GM19324 (cell line): ENCODE data around the gene PPARG.
"Not testable (repeated sequence)": the region's sequence is repeated elsewhere in the genome, so short reads cannot be mapped to it uniquely, and the experiment has no call there.

ENCODE experiments used
- ATAC-seq: cut with Tn5 transposase; IDR thresholded peaks from one replicate; pipeline ENCODE4 v1.9.1; 2021; ENCODE audit warnings: mild to moderate bottlenecking, moderate library complexity; ENCODE audit not compliant: unreplicated experiment, low FRiP score

The PPARG gene

GRCh38 chr3:12454076-12454815 lies 165.4 kb downstream of the PPARG start:
- ATAC-seq = no peak

GRCh38 chr3:12454816-12455121 lies 165.9 kb downstream of the PPARG start:
- no peak for ATAC-seq

GRCh38 chr3:12455740-12456139 lies 166.9 kb downstream of the PPARG start:
- no peak for ATAC-seq

GRCh38 chr3:12456441-12456840 lies 167.6 kb downstream of the PPARG start:
- no peak for ATAC-seq

- not testable (repeated sequence) for ATAC-seq
Measured at GRCh38 chr3:12457380-12457779, 168.5 kb downstream of the PPARG start.

- ATAC-seq = no peak
Measured at GRCh38 chr3:12458901-12459300, 170.0 kb downstream of the PPARG start.

- no peak for ATAC-seq
Measured at GRCh38 chr3:12460127-12460526, 171.3 kb downstream of the PPARG start.

- ATAC-seq = no peak
Measured at GRCh38 chr3:12461097-12461649, 172.3 kb downstream of the PPARG start.

- no peak for ATAC-seq
Measured at GRCh38 chr3:12462159-12462947, 173.5 kb downstream of the PPARG start.

- ATAC-seq = no peak
Measured at GRCh38 chr3:12463686-12464085, 174.8 kb downstream of the PPARG start.

- no peak for ATAC-seq
Measured at GRCh38 chr3:12464181-12464580, 175.3 kb downstream of the PPARG start.

- ATAC-seq = no peak
Measured at GRCh38 chr3:12465151-12465835, 176.4 kb downstream of the PPARG start.

- no peak for ATAC-seq
Measured at GRCh38 chr3:12465836-12466225, 177.0 kb downstream of the PPARG start.

GRCh38 chr3:12467746-12468145 lies 178.9 kb downstream of the PPARG start:
- no peak for ATAC-seq

GRCh38 chr3:12468276-12468675 lies 179.4 kb downstream of the PPARG start:
- no peak for ATAC-seq

- ATAC-seq = no peak
Measured at GRCh38 chr3:12468757-12469156, 179.9 kb downstream of the PPARG start.

- ATAC-seq = not testable (repeated sequence)
Measured at GRCh38 chr3:12469222-12469621, 180.4 kb downstream of the PPARG start.

- ATAC-seq = no peak
Measured at GRCh38 chr3:12470111-12470510, 181.2 kb downstream of the PPARG start.

GRCh38 chr3:12470680-12471079 lies 181.8 kb downstream of the PPARG start:
- no peak for ATAC-seq

- no peak for ATAC-seq
Measured at GRCh38 chr3:12471241-12471640, 182.4 kb downstream of the PPARG start.

GRCh38 chr3:12472000-12472610 lies 183.2 kb downstream of the PPARG start:
- ATAC-seq = no peak
